Measurements from ENCODE around the gene ZNF506.
"Not testable (repeated sequence)": the region's sequence is repeated elsewhere in the genome, so short reads cannot be mapped to it uniquely, and the experiment has no call there.

- not testable (repeated sequence) for TF ChIP-seq CTCF (conservative IDR thresholded peaks at IDR 0.05 in 1 of 2, IDR thresholded peaks at IDR 0.05 in 1 of 2; ENCODE audit: extremely low read depth in 1 of 2, insufficient read depth in 1 of 2, low read depth in 1 of 2, low read length in 2 of 2); EZH2 (IDR thresholded peaks at IDR 0.05; ENCODE audit: borderline replicate concordance, low read length)
Observed at GRCh38 chr19:19781791-19782190, 39.8 kb downstream of the ZNF506 start.

All from mammary epithelial cell (primary cell).